HG03442 (cell line): ENCODE results near the gene COL6A1.

Experiments
- ATAC-seq: cut with Tn5 transposase; IDR thresholded peaks from one replicate; pipeline ENCODE4 v1.9.1; 2021; ENCODE audit warnings: mild to moderate bottlenecking, moderate library complexity; ENCODE audit not compliant: unreplicated experiment

Gene COL6A1

GRCh38 chr21:45981151-45982091 lies at the start of gene COL6A1:
Gene COL6A1 (plus strand): TSS chr21:45981770. CDS start chr21:45981851, 81 bp downstream.
- ATAC-seq = no peak

GRCh38 chr21:45932922-45933502 lies 48.6 kb upstream of the COL6A1 start:
- ATAC-seq = no peak

- ATAC-seq = no peak
Observed at GRCh38 chr21:45934085-45934484, 47.5 kb upstream of the COL6A1 start.

GRCh38 chr21:45934554-45934953 lies 47.0 kb upstream of the COL6A1 start:
- no peak for ATAC-seq

- ATAC-seq = no peak
Observed at GRCh38 chr21:45935628-45936027, 45.9 kb upstream of the COL6A1 start.

- ATAC-seq = no peak
Observed at GRCh38 chr21:45937721-45938452, 43.7 kb upstream of the COL6A1 start.

- ATAC-seq = no peak
Observed at GRCh38 chr21:45938453-45938755, 43.2 kb upstream of the COL6A1 start.

- no peak for ATAC-seq
Observed at GRCh38 chr21:45938811-45939520, 42.6 kb upstream of the COL6A1 start.

- no peak for ATAC-seq
Observed at GRCh38 chr21:45939521-45940045, 42.0 kb upstream of the COL6A1 start.

GRCh38 chr21:45940091-45940490 lies 41.5 kb upstream of the COL6A1 start:
- no peak for ATAC-seq

- ATAC-seq = no peak
Observed at GRCh38 chr21:45940621-45941337, 40.8 kb upstream of the COL6A1 start.

GRCh38 chr21:45941338-45941710 lies 40.2 kb upstream of the COL6A1 start:
- ATAC-seq = no peak

GRCh38 chr21:45941717-45942546 lies 39.6 kb upstream of the COL6A1 start:
- ATAC-seq = no peak

GRCh38 chr21:45942755-45943629 lies 38.6 kb upstream of the COL6A1 start:
- ATAC-seq = no peak

GRCh38 chr21:45943630-45944540 lies 37.7 kb upstream of the COL6A1 start:
- no peak for ATAC-seq

GRCh38 chr21:45944601-45945000 lies 37.0 kb upstream of the COL6A1 start:
- ATAC-seq = no peak

- ATAC-seq = no peak
Observed at GRCh38 chr21:45945066-45945867, 36.3 kb upstream of the COL6A1 start.
